HepG2 (cell line): ENCODE results near the gene CCNQ. TPM values are rescaled to one million over a fixed set of nuclear protein-coding genes. Genes with fewer than 3 reads are reported as not detected.

Source experiments
- ATAC-seq: fragments of 200-7000 bp; cut with Tn5 transposase; 3 replicates; pipeline ENCODE4 v1.9.1; 2020; ENCODE audit warnings: mild to moderate bottlenecking, moderate library complexity
- BruUV-seq: library from RNA; stranded (reverse); fragments of 400-500 nt; replicated peaks from 2 replicates; lab custom pipeline; 2021; lab: Mats Ljungman, UMichigan
- CTCF ChIA-PET: fragments of 300-600 bp; formaldehyde crosslinking; extraction: SDS; loops from one replicate; lab custom pipeline; 2021; ENCODE audit warnings: low total read pairs, inconsistent platforms, low intra/inter-chr PET ratio; lab: Yijun Ruan, JAX
- POLR2A ChIA-PET: fragments of 350-600 bp; sonication (Branson Sonifier 250); formaldehyde crosslinking; loops from one replicate; lab custom pipeline; 2020; ENCODE audit warnings: antibody characterized with exemption, inconsistent platforms; lab: Yijun Ruan, JAX
- DNase-seq: peaks from one replicate; pipeline ENCODE4 v3.0.0-alpha.2; 2015; ENCODE audit warnings: low spot score
- FAIRE-seq: peaks from 3 replicates; lab custom pipeline; 2011; peaks lifted over from hg19 to GRCh38; lab: Jason Lieb, UNC
- H2AFZ ChIP-seq: one replicate; pipeline ENCODE4 v1.6.1; 2011; ENCODE audit warnings: low read length, inconsistent platforms
- H3K27ac ChIP-seq: fragments of 300-600 bp; 3 replicates; pipeline ENCODE4 v1.8.0; 2011; ENCODE audit warnings: mixed run types, mild to moderate bottlenecking, mixed read lengths, low read length, inconsistent platforms; ENCODE audit not compliant: insufficient read depth; ENCODE audit errors: extremely low read length
- H3K27me3 ChIP-seq, 2 experiments: fragments of 200-600 bp in 1 of 2; 2 replicates in 1 of 2; 3 replicates in 1 of 2; pipeline versions ENCODE4 v1.6.0 to v1.8.0; 2011; ENCODE audit warnings: low read length in 2 of 2, mild to moderate bottlenecking in 2 of 2, moderate library complexity in 2 of 2, inconsistent platforms in 1 of 2; ENCODE audit not compliant: insufficient read depth in 2 of 2, control insufficient read depth in 1 of 2
- H3K36me3 ChIP-seq, 2 experiments: fragments of 200-600 bp in 1 of 2; replicated peaks in 1 of 2; 2 replicates in 1 of 2; 3 replicates in 1 of 2; pipeline versions ENCODE4 v1.5.1 to v1.8.0; 2011; ENCODE audit warnings: low read length in 2 of 2, inconsistent platforms in 1 of 2; ENCODE audit not compliant: insufficient read depth in 2 of 2, control insufficient read depth in 1 of 2
- H3K4me1 ChIP-seq: 2 replicates; pipeline ENCODE4 v1.5.1; 2012; ENCODE audit warnings: low read length, inconsistent platforms; ENCODE audit not compliant: insufficient read depth
- H3K4me2 ChIP-seq: 2 replicates; pipeline ENCODE4 v1.6.0; 2011; ENCODE audit warnings: low read depth, low read length, inconsistent platforms
- H3K4me3 ChIP-seq, 3 experiments: fragments of 200-600 bp in 1 of 3; sonication (generic), shearing (Covaris generic) in 1 of 3; replicated peaks in 1 of 3; 2 replicates each; pipeline ENCODE4 v1.5.1; 2011 to 2016; ENCODE audit warnings: low read length in 3 of 3, inconsistent platforms in 2 of 3, low read depth in 2 of 3, mild to moderate bottlenecking in 2 of 3, control low read depth in 1 of 3, mixed read lengths in 1 of 3; ENCODE audit not compliant: insufficient read depth in 1 of 3
- H3K79me2 ChIP-seq: one replicate; pipeline ENCODE4 v1.6.1; 2011; ENCODE audit warnings: low read length, inconsistent platforms; ENCODE audit not compliant: insufficient read depth
- H3K9ac ChIP-seq: 2 replicates; pipeline ENCODE4 v1.6.0; 2011; ENCODE audit warnings: mild to moderate bottlenecking, low read depth, low read length, inconsistent platforms; ENCODE audit not compliant: insufficient read depth
- H3K9me3 ChIP-seq: 2 replicates; pipeline ENCODE4 v1.5.1; 2012; ENCODE audit warnings: mild to moderate bottlenecking, low read length
- H4K20me1 ChIP-seq: 2 replicates; pipeline ENCODE4 v1.6.0; 2011; ENCODE audit warnings: inconsistent platforms, mild to moderate bottlenecking, low read length, moderate library complexity; ENCODE audit not compliant: insufficient read depth
- ARNTL ChIP-seq: sonication (generic); formaldehyde crosslinking; IDR thresholded peaks from 2 replicates; pipeline ENCODE4 v1.4.0; 2020; ENCODE audit warnings: mild to moderate bottlenecking, missing genetic modification reagents
- ASH2L ChIP-seq: fragments of 300-600, 200-600 bp; sonication (generic); IDR thresholded peaks from 2 replicates; pipeline ENCODE4 v1.7.0; 2017; ENCODE audit warnings: low read depth, mild to moderate bottlenecking, moderate library complexity, mixed read lengths, low read length; ENCODE audit not compliant: insufficient read length
- CBFB ChIP-seq: sonication (generic); formaldehyde crosslinking; IDR thresholded peaks from 2 replicates; pipeline ENCODE4 v1.4.0; 2020; ENCODE audit warnings: missing genetic modification reagents
- ERF ChIP-seq: IDR thresholded peaks from 2 replicates; pipeline ENCODE4 v1.6.1; 2018; ENCODE audit warnings: missing biosample characterization, missing genetic modification reagents
- GATAD1 ChIP-seq: IDR thresholded peaks from 2 replicates; pipeline ENCODE4 v1.6.1; 2016; ENCODE audit warnings: missing genetic modification reagents, missing compliant biosample characterization
- GATAD2A ChIP-seq: IDR thresholded peaks from 2 replicates; pipeline ENCODE4 v1.6.1; 2016
- HNRNPL ChIP-seq: fragments of 200-400 bp; formaldehyde crosslinking; IDR thresholded peaks from 2 replicates; pipeline ENCODE4 v1.6.1; 2017; ENCODE audit warnings: mild to moderate bottlenecking, low read depth, low read length
- KLF16 ChIP-seq, 2 experiments: sonication (generic) in 1 of 2; formaldehyde crosslinking in 1 of 2; IDR thresholded peaks; 2 replicates each; pipeline versions ENCODE4 v1.6.1 to v1.8.0; 2016 to 2023; ENCODE audit warnings: missing genetic modification reagents in 2 of 2, missing compliant biosample characterization in 1 of 2
- MYPOP ChIP-seq: sonication (generic); formaldehyde crosslinking; IDR thresholded peaks from 2 replicates; pipeline ENCODE4 v1.8.1; 2023; ENCODE audit warnings: mild to moderate bottlenecking, moderate library complexity, missing genetic modification reagents
- NFE2L1 ChIP-seq: sonication (generic); formaldehyde crosslinking; IDR thresholded peaks from 2 replicates; pipeline ENCODE4 v1.4.0; 2020; ENCODE audit warnings: missing genetic modification reagents, mild to moderate bottlenecking, borderline replicate concordance
- NFIB ChIP-seq: sonication (generic); formaldehyde crosslinking; IDR thresholded peaks from 2 replicates; pipeline ENCODE4 v1.9.0; 2021; ENCODE audit warnings: missing genetic modification reagents, mild to moderate bottlenecking, borderline replicate concordance
- PATZ1 ChIP-seq: sonication (generic); formaldehyde crosslinking; IDR thresholded peaks from 2 replicates; pipeline ENCODE4 v1.4.0; 2020; ENCODE audit warnings: missing genetic modification reagents
- RARA ChIP-seq: IDR thresholded peaks from 2 replicates; pipeline ENCODE4 v1.6.1; 2016; ENCODE audit warnings: missing genetic modification reagents, missing compliant biosample characterization
- SMC3 ChIP-seq: IDR thresholded peaks from 2 replicates; pipeline ENCODE4 v1.6.1; 2011; ENCODE audit warnings: low read length, improper control_type of control experiment
- SP5 ChIP-seq: IDR thresholded peaks from 2 replicates; pipeline ENCODE4 v1.6.1; 2016; ENCODE audit warnings: low read depth, borderline replicate concordance
- TEAD3 ChIP-seq: optimal IDR thresholded peaks from 2 replicates; pipeline ENCODE3; 2016; ENCODE audit warnings: borderline replicate concordance
- TMF1 ChIP-seq: sonication (generic); formaldehyde crosslinking; IDR thresholded peaks from 2 replicates; pipeline ENCODE4 v1.8.1; 2022; ENCODE audit warnings: low read depth, missing genetic modification reagents
- XRCC5 ChIP-seq: fragments of 200-400 bp; formaldehyde crosslinking; optimal IDR thresholded peaks from 2 replicates; pipeline ENCODE3; 2017; ENCODE audit warnings: mild to moderate bottlenecking, low read length
- ZNF563 ChIP-seq: sonication (generic); formaldehyde crosslinking; IDR thresholded peaks from 2 replicates; pipeline ENCODE4 v1.8.0; 2022; ENCODE audit warnings: mild to moderate bottlenecking, moderate library complexity, missing genetic modification reagents
- ZNF580 ChIP-seq: IDR thresholded peaks from 2 replicates; pipeline ENCODE4 v1.6.1; 2016; ENCODE audit warnings: low read depth, borderline replicate concordance
- WGBS: methylation state at CpG from one replicate; pipeline ENCODE4 v1.1.6; 2017; ENCODE audit warnings: low lambda C conversion rate; 5-methylcytosine and 5-hydroxymethylcytosine counted together
- in situ Hi-C: cut with HindIII; loops from 2 replicates; pipeline ENCODE4 v1.10.0; 2017; ENCODE audit warnings: low pct_unique_long_range_greater_than_20kb; ENCODE audit not compliant: extremely low pct_ligation_motif_present
- intact Hi-C: fragments of 100-400 bp; cut with micrococcal nuclease; formaldehyde crosslinking; loops from one replicate; pipeline ENCODE4 v1.10.0; 2022; ENCODE audit not compliant: unreplicated experiment
- polyA plus RNA-seq, 8 experiments: library from polyadenylated mRNA; depleted of rRNA in 3 of 8; stranded (reverse) in 7 of 8; unstranded in 1 of 8; fragments of >200 nt; fragmentation: Illumina TruSeq in 4 of 8; extraction: Trizol in 4 of 8; gene quantifications; 2 replicates each; pipeline versions ENCODE4 v1.2.1 to v1.2.3, GENCODE V29; 2011 to 2016; ENCODE audit warnings: low read depth in 4 of 8, missing spikeins in 1 of 8, mixed read lengths in 1 of 8; ENCODE audit not compliant: insufficient read depth in 1 of 8
- total RNA-seq, 5 experiments: library from RNA; depleted of rRNA; stranded (reverse); fragments of >200 nt; fragmentation: Illumina TruSeq; extraction: Trizol; gene quantifications; 2 replicates each; pipeline ENCODE4 v1.2.3, GENCODE V29; 2016; ENCODE audit warnings: low read depth in 1 of 5

Gene CCNQ
- total and polyA plus RNA-seq, 2 of the 13 experiments (the other 11 are each of a cell fraction or from before 2014, with no cell fraction given): 15.0 to 25.5 TPM

- TF ChIP-seq ZNF580 (CRISPR knock-in tag) (no peak), ARNTL (CRISPR knock-in tag) (no peak), NFIB (CRISPR knock-in tag) (no peak)
Observed at GRCh38 chrX:153636716-153637115, 37.8 kb upstream of the CCNQ start (continued).

- in situ Hi-C loops: no loop called here
- Histone ChIP-seq H3K4me1 (peaks cover 75% of the 10 kb centered on the region), H3K9ac (no peak overlapping the region), H3K4me2 (peak overlapping the region; percentile 23; the same call in 1 of the 2 replicates), H3K79me2 (no peaks in the 10 kb centered on the region), H2AFZ (no peak overlapping the region), H3K4me3 (no peak overlapping the region; a peak in 1 of 6 replicates), H3K36me3 (no peaks in the 10 kb centered on the region), H3K27ac (peak overlapping the region; percentile 43), H3K9me3 (no peaks in the 10 kb centered on the region), H3K27me3 (no peaks in the 10 kb centered on the region), H4K20me1 (no peaks in the 10 kb centered on the region)
- peak; percentile 76 for ATAC-seq
- 83% methylated on average over 1 of the region's 21 CpGs for WGBS
- intact Hi-C loops: loop anchor here (2.0 kb wide), 1 partner anchor 13 kb away; no protein-coding TSS in a partner anchor
- peak; percentile 59 for DNase-seq
- FAIRE-seq: peak; percentile 95
- ChIA-PET CTCF (interaction anchor here (1.1 to 3.1 kb wide), 3 partner anchors 13 to 26 kb away, joined by 4 to 21 read pairs (median 5); no protein-coding TSS in a partner anchor), POLR2A (interaction anchor here (2.1 to 4.2 kb wide), 4 partner anchors 10 to 26 kb away, joined by 5 to 156 read pairs (median 42); partner anchors contain the start of gene DUSP9)
- BruUV-seq: no TSS peak
- peak; percentile 57 for TF ChIP-seq GATAD2A (CRISPR knock-in tag)
- TF ChIP-seq PATZ1 (CRISPR knock-in tag): 0 out of 2 replicates have a peak, but pooled peaks have one; percentile 46
- 0 out of 2 replicates have a peak, but pooled peaks have one; percentile 15 for TF ChIP-seq ZNF563 (CRISPR knock-in tag)
- peak; percentile 41 for TF ChIP-seq TEAD3 (CRISPR knock-in tag)
- peak; percentile 64 for TF ChIP-seq XRCC5
- peak; percentile 80 for TF ChIP-seq CBFB (CRISPR knock-in tag)
- no peak for TF ChIP-seq MYPOP (CRISPR knock-in tag)
- peak; percentile 20; the same call in 1 of the 2 replicates for TF ChIP-seq GATAD1
- peak; percentile 89 for TF ChIP-seq HNRNPL
- peak in 1 of 2 experiments; percentile 25; a peak in 1 of 4 replicates for TF ChIP-seq KLF16 (CRISPR knock-in tag; IDR thresholded peaks at IDR 0.05)
- no peak for TF ChIP-seq NFE2L1 (CRISPR knock-in tag)
- TF ChIP-seq RARA (CRISPR knock-in tag): 0 out of 2 replicates have a peak, but pooled peaks have one; percentile 15
- TF ChIP-seq SMC3: peak; percentile 41
- TF ChIP-seq ERF (CRISPR knock-in tag): 0 out of 2 replicates have a peak, but pooled peaks have one; percentile 18
- TF ChIP-seq ASH2L: no peak
- TF ChIP-seq SP5 (CRISPR knock-in tag): peak; percentile 20; the same call in 1 of the 2 replicates
- TF ChIP-seq TMF1: no peak
Observed at GRCh38 chrX:153635788-153636668, 37.1 kb upstream of the CCNQ start.
